Amniotic epithelial cell (primary cell): ENCODE data around the gene ATP9A.

Experiments
- DNase-seq: peaks from one replicate; pipeline ENCODE4 v3.0.0-alpha.2; 2010; ENCODE audit warnings: low read depth

ATP9A gene

DNA sequence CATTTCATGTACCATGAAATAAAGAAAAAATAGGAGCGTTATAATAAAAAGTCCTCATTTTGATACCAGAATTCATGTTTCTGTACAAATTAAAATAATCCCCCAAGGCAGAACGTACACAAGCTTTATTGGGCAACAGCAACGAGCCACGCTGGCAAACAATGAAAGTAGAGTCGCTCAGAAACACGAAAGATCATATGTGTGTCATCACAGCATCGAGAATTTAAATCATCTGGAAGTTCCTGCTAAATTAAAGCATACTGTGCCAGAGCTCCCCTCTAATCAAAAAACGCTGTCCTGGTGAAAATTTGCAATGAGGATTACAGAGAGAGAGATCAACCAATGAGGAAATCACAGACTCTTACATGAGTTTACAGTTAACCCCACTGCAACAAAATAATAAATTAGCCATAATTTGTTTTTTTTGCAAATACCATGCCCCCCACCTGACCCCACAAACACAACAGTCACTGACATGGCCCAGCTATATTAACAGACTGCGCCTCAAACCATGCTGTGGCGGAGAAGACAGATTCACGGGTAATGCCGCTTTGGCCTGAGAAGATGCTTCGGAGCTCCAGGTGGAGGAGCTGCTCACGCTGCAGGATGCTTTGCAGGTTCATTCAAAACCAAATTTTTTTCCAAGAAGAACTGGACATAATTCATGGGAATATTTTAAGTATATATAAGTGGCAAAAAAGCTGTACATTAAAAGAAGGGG lies 171.4 kb downstream of the ATP9A start:
- no peak for DNase-seq

GRCh38 chr20:51595744-51596143 lies 172.4 kb downstream of the ATP9A start:
- no peak for DNase-seq

DNA sequence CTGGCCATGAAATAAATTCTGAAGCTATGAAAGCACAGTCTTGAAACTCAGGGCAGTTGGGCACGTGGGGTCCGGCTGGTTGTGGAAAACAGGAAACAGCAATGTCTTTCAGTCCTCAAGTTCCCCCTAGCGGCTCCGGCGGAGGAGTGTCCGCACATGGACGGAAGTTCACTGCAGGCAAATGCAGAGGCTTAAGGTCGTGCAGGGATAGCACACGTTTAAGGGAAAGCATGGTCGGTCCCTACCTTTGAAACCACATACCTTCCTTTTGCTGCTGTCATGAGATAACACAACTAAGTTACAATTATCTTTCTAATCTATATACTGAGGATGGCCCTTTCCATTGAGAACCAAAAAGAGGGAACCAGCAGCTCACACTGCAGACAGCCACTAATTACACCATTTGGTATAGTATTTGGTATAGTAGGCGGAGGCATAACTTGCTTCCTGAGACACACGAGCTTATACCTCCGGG lies 173.1 kb downstream of the ATP9A start:
- DNase-seq: peak; percentile 90

DNA sequence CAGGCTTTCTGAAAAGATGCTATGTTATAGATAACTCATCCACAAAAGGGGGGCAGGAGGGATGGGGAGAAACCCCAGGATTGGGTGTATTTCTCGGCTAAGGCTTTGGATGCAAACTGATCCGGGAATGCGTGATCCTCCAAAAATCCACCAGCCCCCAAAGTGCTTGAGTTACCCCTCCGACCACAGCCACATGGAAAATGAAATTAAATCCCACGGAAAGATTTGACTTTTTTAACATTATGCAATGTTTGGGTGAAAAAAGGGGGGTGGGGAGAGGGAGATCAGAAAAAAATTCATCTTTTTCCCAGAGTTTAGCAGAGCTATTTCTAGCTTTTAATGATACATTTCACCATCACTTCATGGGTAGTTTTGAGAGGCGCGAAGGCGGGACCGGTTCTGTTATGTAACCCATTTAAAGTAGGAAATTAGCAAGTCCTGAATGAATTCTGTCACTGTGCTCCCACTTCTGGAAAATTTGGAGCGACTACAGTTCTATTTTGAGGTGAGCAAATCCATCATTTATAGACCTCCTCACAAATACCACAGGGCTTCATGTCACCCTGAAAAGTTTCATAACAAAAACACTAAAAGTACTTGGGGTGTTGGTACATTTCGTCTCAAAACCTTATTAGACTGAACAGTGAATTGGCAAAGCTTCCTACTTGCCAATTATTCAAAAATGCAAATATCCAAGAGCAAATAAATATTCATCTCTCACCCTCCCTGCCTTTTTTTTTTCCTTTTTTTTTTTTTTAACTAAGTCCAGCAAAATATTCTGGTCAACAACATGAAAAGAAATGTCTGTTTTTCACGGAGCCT lies 173.7 kb downstream of the ATP9A start:
- DNase-seq: no peak

- no peak for DNase-seq
Observed at GRCh38 chr20:51593584-51593983, 174.6 kb downstream of the ATP9A start.

DNA sequence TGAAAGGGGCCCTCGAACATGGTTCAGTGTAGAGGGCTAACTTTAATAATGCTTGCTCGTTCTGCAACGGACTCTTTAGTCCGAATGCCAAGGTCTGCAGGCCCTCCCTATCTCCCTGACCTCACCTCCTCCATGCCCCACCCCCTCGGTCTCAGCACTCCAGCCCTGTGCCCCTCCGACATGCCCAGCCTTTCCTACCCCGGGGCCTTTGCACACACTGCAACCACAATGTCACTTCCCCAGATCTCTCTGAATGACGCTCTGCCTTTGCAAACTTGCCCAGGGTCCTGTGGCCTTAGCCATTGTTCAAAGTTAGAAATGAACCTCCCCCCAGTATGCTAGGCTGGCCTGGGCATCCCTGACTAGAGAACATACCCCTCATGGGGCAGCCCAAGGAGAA lies 175.6 kb downstream of the ATP9A start:
- DNase-seq: no peak

GRCh38 chr20:51591871-51592270 lies 176.3 kb downstream of the ATP9A start:
- no peak for DNase-seq

- DNase-seq: no peak
Observed at GRCh38 chr20:51588762-51589161, 179.4 kb downstream of the ATP9A start.

DNA sequence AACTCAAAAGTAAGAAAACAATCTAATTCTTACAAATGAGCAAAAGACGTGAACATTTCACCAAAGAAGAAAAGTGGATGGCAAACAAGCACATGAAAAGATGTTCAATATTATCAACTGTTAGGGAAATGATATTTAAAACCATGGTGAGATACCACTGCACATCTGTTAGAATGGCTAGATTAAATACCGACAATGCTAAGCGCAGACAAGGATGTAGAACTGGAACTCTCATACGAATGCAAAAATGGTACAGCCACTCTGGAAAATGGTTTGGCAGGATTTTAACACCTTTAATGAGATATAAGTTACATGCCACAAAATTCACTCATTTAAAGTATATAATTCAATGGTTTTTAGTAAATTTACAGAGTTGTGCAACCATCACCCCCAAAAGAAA lies 181.0 kb downstream of the ATP9A start:
- no peak for DNase-seq

GRCh38 chr20:51586005-51586440 lies 182.2 kb downstream of the ATP9A start:
- DNase-seq: peak; percentile 86

- no peak for DNase-seq
Observed at GRCh38 chr20:51585148-51585547, 183.0 kb downstream of the ATP9A start.

GRCh38 chr20:51584737-51585136 lies 183.5 kb downstream of the ATP9A start:
- peak; percentile 42 for DNase-seq

DNA sequence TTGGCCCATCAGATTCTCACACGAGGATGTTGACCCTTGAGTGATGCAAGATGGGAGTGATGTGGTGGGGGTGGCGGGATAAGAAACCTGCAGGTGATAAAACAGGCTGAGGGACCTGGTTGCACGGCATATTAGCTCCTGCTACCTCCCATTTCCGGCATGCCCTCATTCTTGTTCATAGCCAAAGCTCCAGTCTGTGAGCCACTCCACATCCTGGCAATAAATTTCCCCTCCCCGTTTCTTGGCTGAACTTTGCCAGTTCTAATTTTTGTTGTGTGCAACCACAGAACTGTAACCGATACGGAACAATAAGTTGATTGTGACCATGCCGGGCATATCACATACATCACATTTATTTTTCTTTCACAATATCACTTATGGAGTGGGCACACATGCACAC lies 184.1 kb downstream of the ATP9A start:
- DNase-seq: no peak

- no peak for DNase-seq
Observed at GRCh38 chr20:51583499-51583898, 184.7 kb downstream of the ATP9A start.

GRCh38 chr20:51583073-51583472 lies 185.1 kb downstream of the ATP9A start:
- DNase-seq: no peak

DNA sequence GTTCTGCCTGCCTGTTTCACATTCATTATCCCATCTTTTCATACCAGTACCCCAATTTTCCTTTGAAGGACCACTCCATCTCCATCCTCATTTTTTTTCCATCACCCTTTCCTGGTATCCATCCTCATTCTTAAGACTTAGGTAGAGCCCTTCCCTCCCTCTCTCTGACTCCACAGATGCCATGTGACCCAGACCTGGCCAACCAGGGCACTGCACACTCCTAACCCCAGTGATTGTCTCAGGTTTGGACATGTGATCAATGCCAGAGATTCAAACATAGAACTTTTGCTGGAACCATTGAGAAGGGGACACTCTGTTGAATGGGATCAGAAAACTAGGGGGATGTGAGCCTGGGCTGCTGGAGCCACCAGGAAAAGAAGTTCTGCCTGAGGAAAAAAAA lies 186.6 kb downstream of the ATP9A start:
- no peak for DNase-seq

DNA sequence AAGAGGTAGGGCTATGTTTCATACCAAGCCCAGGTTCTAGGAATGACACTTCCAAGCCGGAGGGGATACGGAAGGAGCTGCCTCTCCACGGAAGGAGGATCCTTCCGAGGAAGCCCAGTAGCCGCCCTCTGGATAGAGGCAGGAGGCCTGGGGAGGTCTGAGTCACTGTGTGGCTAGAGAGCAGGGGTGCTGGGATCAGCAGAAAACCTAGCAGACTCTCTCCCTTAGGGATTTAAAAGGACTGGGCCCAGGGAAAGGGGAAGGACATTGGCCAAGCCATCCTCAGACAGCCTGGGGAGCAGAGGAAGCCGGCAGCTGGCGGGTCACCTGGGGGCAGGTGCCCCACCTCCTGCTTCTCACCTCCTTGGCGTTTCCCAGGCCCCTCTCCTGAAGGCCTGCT lies 189.1 kb downstream of the ATP9A start:
- peak; percentile 66 for DNase-seq

DNA sequence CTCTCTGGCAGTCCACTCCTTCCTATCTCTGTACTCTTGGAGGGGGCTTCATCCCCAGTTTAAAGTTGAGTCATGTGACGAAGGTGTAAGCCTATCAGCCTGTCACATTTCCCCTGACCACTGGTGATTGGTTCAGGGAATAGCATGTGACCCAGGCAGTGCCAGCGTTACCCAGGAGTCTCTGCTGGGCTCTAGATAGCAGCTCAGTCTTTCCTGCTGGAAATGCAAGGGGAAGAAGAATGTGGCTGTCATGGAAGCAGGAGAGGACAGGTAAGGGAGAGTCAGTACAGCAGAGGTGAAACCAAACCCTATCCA lies 190.1 kb downstream of the ATP9A start:
- no peak for DNase-seq

- DNase-seq: no peak
Observed at GRCh38 chr20:51577432-51578144, 190.6 kb downstream of the ATP9A start.

GRCh38 chr20:51575486-51575885 lies 192.7 kb downstream of the ATP9A start:
- DNase-seq: no peak

DNA sequence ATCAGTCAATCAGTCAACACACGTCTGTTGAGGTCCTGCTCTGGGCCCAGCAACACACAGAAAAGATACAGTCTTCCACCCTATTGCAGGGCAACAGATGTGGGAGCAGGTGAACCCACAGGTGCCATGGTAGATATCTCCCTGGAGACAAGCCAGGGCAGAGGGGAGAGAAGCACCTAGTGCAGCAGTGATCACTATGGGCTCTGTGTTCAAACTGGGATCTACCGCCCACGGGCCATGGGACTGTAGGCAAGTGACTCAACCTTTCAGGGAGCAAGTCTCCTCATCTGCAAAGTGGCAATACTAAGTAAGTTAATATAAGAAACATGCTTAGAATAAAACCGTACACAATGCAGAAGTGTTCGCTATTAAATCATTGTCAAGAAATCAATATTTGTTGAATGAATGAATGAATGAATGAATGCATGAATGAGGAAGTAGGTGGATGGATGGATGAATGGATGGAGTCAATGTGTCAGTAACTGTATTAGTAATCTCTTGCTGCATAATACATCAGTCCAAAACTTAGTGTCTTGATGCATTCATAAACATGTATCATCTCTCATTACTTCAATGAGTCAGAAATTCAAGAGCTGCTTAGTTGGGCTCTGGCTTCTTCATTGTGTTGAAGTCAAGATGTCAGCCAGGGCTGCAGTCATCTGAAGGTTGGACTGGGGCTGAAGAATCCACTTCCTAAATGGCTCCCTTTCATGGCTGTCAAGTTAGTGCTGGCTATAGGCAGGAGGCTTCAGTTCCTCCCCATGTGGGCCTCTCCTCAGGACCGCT lies 193.7 kb downstream of the ATP9A start:
- no peak for DNase-seq
